Smooth muscle cell (in vitro differentiated cells): ENCODE measurements around the gene B2M. TPM values are rescaled to one million over a fixed set of nuclear protein-coding genes. Genes with fewer than 3 reads are reported as not detected.

Experiments
- DNase-seq: peaks from one replicate; lab custom pipeline; 2025; ENCODE audit not compliant: unreplicated experiment; lab: John Stamatoyannopoulos, UW
- H2AFZ ChIP-seq: fragments of 200-600 bp; sonication (generic); 2 replicates; pipeline ENCODE4 v1.6.0; 2016; ENCODE audit warnings: antibody characterized with exemption, low read depth, mild to moderate bottlenecking
- H3F3A ChIP-seq: fragments of 200-600 bp; sonication (generic); 2 replicates; pipeline ENCODE4 v1.6.0; 2017; ENCODE audit warnings: antibody characterized with exemption, low read depth
- H3K27ac ChIP-seq: fragments of 200-600 bp; sonication (generic); 2 replicates; pipeline ENCODE4 v1.5.1; 2016; ENCODE audit warnings: low read depth, mild to moderate bottlenecking
- H3K27me3 ChIP-seq: fragments of 200-600 bp; sonication (generic); 2 replicates; pipeline ENCODE4 v1.6.1; 2016; ENCODE audit warnings: low read depth, mild to moderate bottlenecking
- H3K36me3 ChIP-seq: fragments of 200-600 bp; sonication (generic); 2 replicates; pipeline ENCODE4 v1.5.1; 2016; ENCODE audit warnings: low read depth
- H3K4me1 ChIP-seq: fragments of 200-600 bp; sonication (generic); 2 replicates; pipeline ENCODE4 v1.5.1; 2016; ENCODE audit warnings: low read depth
- H3K4me2 ChIP-seq: fragments of 200-600 bp; sonication (generic); 2 replicates; pipeline ENCODE4 v1.6.0; 2016; ENCODE audit warnings: mild to moderate bottlenecking
- H3K4me3 ChIP-seq: fragments of 200-600 bp; sonication (generic); 2 replicates; pipeline ENCODE4 v1.5.1; 2016; ENCODE audit warnings: mild to moderate bottlenecking
- H3K79me2 ChIP-seq: fragments of 200-600 bp; sonication (generic); 2 replicates; pipeline ENCODE4 v1.6.0; 2016; ENCODE audit warnings: low read depth, mild to moderate bottlenecking
- H3K9ac ChIP-seq: fragments of 200-600 bp; sonication (generic); 2 replicates; pipeline ENCODE4 v1.6.0; 2016; ENCODE audit warnings: low read depth
- H3K9me3 ChIP-seq: fragments of 200-600 bp; sonication (generic); replicated peaks from 2 replicates; pipeline ENCODE4 v1.5.1; 2016; ENCODE audit warnings: low read depth
- H4K20me1 ChIP-seq: fragments of 200-600 bp; sonication (generic); 2 replicates; pipeline ENCODE4 v1.6.0; 2016; ENCODE audit warnings: low read depth
- WGBS: methylation state at CpG from one replicate; pipeline ENCODE4 v1.1.7; 2016; ENCODE audit warnings: low lambda C conversion rate; 5-methylcytosine and 5-hydroxymethylcytosine counted together
- polyA plus RNA-seq: library from polyadenylated mRNA; unstranded; fragments of >200 nt; fragmentation: Nextera tagmentation; extraction: Ambion mirVana; gene quantifications from 2 replicates; pipeline ENCODE4 v1.2.1, GENCODE V29; 2016
- total RNA-seq: library from RNA; depleted of rRNA; stranded (reverse); fragments of >200 nt; gene quantifications from 2 replicates; pipeline ENCODE4 v1.2.3, GENCODE V29; 2014
- TF ChIP-seq, protein P1 (sequence below): fragments of 200-600 bp; sonication (generic); IDR thresholded peaks from 2 replicates; pipeline ENCODE4 v1.5.1; 2017; ENCODE audit warnings: borderline replicate concordance, mild to moderate bottlenecking, antibody characterized with exemption; ENCODE audit not compliant: insufficient read depth, poor library complexity, severe bottlenecking

B2M gene
- total and polyA plus RNA-seq, 2 experiments from 2014 or later: 1,861 to 2,067 TPM

GRCh38 chr15:44712346-44713005, 1.2 kb downstream of the B2M start:
- H3K9ac ChIP-seq: peak overlapping the region; percentile 100
- H3F3A ChIP-seq: peaks cover 3% of the 10 kb centered on the region
- peak overlapping the region; percentile 98 for H3K4me2 ChIP-seq
- no peak overlapping the region for H2AFZ ChIP-seq
- H3K27me3 ChIP-seq: no peaks in the 10 kb centered on the region
- TF ChIP-seq, protein P1, sequence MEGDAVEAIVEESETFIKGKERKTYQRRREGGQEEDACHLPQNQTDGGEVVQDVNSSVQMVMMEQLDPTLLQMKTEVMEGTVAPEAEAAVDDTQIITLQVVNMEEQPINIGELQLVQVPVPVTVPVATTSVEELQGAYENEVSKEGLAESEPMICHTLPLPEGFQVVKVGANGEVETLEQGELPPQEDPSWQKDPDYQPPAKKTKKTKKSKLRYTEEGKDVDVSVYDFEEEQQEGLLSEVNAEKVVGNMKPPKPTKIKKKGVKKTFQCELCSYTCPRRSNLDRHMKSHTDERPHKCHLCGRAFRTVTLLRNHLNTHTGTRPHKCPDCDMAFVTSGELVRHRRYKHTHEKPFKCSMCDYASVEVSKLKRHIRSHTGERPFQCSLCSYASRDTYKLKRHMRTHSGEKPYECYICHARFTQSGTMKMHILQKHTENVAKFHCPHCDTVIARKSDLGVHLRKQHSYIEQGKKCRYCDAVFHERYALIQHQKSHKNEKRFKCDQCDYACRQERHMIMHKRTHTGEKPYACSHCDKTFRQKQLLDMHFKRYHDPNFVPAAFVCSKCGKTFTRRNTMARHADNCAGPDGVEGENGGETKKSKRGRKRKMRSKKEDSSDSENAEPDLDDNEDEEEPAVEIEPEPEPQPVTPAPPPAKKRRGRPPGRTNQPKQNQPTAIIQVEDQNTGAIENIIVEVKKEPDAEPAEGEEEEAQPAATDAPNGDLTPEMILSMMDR: no peak
- H3K9me3 ChIP-seq: no peaks in the 10 kb centered on the region
- H3K36me3 ChIP-seq: peaks cover 11% of the 10 kb centered on the region
- peaks cover 36% of the 10 kb centered on the region for H3K79me2 ChIP-seq
- H3K4me1 ChIP-seq: peaks cover 4% of the 10 kb centered on the region
- H3K4me3 ChIP-seq: peak overlapping the region; percentile 100
- peak overlapping the region; percentile 100 for H3K27ac ChIP-seq
- H4K20me1 ChIP-seq: peaks cover 47% of the 10 kb centered on the region
- no peak for DNase-seq
- WGBS: 47% methylated on average over 24 of the region's 24 CpGs

GRCh38 chr15:44713006-44713966, 2.0 kb downstream of the B2M start:
- Histone ChIP-seq H4K20me1 (peaks cover 47% of the 10 kb centered on the region), H3F3A (peaks cover 3% of the 10 kb centered on the region), H3K79me2 (peaks cover 36% of the 10 kb centered on the region), H3K9ac (peak overlapping the region; percentile 100), H3K27me3 (no peaks in the 10 kb centered on the region), H3K36me3 (peaks cover 13% of the 10 kb centered on the region), H3K9me3 (no peaks in the 10 kb centered on the region), H3K4me1 (peaks cover 4% of the 10 kb centered on the region), H3K4me2 (peak overlapping the region; percentile 98), H3K4me3 (peak overlapping the region; percentile 100), H3K27ac (no peak overlapping the region), H2AFZ (no peak overlapping the region)
- TF ChIP-seq, protein P1: peak; percentile 5
- DNase-seq: no peak
- WGBS: 95% methylated on average over 5 of the region's 5 CpGs

- H3F3A ChIP-seq: peaks cover 3% of the 10 kb centered on the region
- peaks cover 4% of the 10 kb centered on the region for H3K4me1 ChIP-seq
- peaks cover 36% of the 10 kb centered on the region for H3K79me2 ChIP-seq
- no peak overlapping the region for H2AFZ ChIP-seq
- no peak overlapping the region for H3K4me2 ChIP-seq
- H3K9me3 ChIP-seq: no peaks in the 10 kb centered on the region
- H3K27ac ChIP-seq: no peak overlapping the region
- H3K4me3 ChIP-seq: no peak overlapping the region
- H3K27me3 ChIP-seq: no peaks in the 10 kb centered on the region
- TF ChIP-seq, protein P1: no peak
- WGBS: 94% methylated on average over 6 of the region's 6 CpGs
- no peak overlapping the region for H3K9ac ChIP-seq
- no peak for DNase-seq
- H3K36me3 ChIP-seq: peaks cover 16% of the 10 kb centered on the region
- peaks cover 47% of the 10 kb centered on the region for H4K20me1 ChIP-seq
These were observed 4.0 kb downstream of the B2M start for GRCh38 chr15:44715142-44715796.
